Nephron progenitor cell (in vitro differentiated cells): ENCODE results near the gene ASB3.
"Not testable (repeated sequence)": the region's sequence is repeated elsewhere in the genome, so short reads cannot be mapped to it uniquely, and the experiment has no call there.

Experiments used
- DNase-seq: peaks from one replicate; pipeline ENCODE4 v3.0.0; 2021
- H3K27ac Mint-ChIP-seq: 2 replicates; pipeline ENCODE4 v1.8.0; 2021; ENCODE audit warnings: mild to moderate bottlenecking, moderate library complexity, mixed read lengths
- H3K27me3 Mint-ChIP-seq: 2 replicates; pipeline ENCODE4 v1.8.0; 2021; ENCODE audit warnings: mild to moderate bottlenecking, low read depth, mixed read lengths; ENCODE audit not compliant: poor library complexity
- H3K36me3 Mint-ChIP-seq: 2 replicates; pipeline ENCODE4 v1.8.0; 2021; ENCODE audit warnings: low read depth, mixed read lengths
- H3K4me1 Mint-ChIP-seq: 2 replicates; pipeline ENCODE4 v1.8.0; 2021; ENCODE audit warnings: mixed read lengths
- H3K4me3 Mint-ChIP-seq: 2 replicates; pipeline ENCODE4 v1.8.0; 2021; ENCODE audit warnings: mild to moderate bottlenecking, moderate library complexity, mixed read lengths
- H3K9me3 Mint-ChIP-seq: 2 replicates; pipeline ENCODE4 v1.8.0; 2021; ENCODE audit warnings: mild to moderate bottlenecking, moderate library complexity, mixed read lengths
- TF ChIP-seq, protein P1 (sequence below): fragments of 200-600 bp; sonication (generic); IDR thresholded peaks from 2 replicates; pipeline ENCODE4 v1.5.0; 2021; ENCODE audit warnings: antibody characterized with exemption

Gene ASB3

DNA sequence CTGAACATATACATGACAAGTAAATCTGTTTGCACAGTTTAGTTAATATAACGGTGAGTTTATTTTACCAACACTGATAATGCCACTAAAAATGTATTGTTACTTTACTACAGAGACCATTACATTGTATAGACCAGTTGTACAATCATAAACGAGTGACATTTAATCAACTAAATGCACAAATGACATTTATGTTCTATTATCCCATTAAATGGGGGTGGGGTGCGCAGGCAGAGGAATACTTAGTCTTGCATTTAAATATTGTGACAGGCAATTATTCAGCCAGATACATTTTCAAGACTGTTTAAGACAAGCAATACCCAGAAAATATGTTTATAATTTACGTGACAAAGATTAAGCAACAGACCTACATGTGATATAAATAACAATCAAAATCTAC, 91.2 kb downstream of the ASB3 start:
- Mint-ChIP-seq H3K36me3 (peaks cover 33% of the 10 kb centered on the region), H3K4me1 (no peaks in the 10 kb centered on the region), H3K4me3 (no peak overlapping the region), H3K27ac (no peak overlapping the region), H3K27me3 (peaks cover 2% of the 10 kb centered on the region), H3K9me3 (no peaks in the 10 kb centered on the region)
- TF ChIP-seq, protein P1, sequence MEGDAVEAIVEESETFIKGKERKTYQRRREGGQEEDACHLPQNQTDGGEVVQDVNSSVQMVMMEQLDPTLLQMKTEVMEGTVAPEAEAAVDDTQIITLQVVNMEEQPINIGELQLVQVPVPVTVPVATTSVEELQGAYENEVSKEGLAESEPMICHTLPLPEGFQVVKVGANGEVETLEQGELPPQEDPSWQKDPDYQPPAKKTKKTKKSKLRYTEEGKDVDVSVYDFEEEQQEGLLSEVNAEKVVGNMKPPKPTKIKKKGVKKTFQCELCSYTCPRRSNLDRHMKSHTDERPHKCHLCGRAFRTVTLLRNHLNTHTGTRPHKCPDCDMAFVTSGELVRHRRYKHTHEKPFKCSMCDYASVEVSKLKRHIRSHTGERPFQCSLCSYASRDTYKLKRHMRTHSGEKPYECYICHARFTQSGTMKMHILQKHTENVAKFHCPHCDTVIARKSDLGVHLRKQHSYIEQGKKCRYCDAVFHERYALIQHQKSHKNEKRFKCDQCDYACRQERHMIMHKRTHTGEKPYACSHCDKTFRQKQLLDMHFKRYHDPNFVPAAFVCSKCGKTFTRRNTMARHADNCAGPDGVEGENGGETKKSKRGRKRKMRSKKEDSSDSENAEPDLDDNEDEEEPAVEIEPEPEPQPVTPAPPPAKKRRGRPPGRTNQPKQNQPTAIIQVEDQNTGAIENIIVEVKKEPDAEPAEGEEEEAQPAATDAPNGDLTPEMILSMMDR, result no peak
- no peak for DNase-seq

DNA sequence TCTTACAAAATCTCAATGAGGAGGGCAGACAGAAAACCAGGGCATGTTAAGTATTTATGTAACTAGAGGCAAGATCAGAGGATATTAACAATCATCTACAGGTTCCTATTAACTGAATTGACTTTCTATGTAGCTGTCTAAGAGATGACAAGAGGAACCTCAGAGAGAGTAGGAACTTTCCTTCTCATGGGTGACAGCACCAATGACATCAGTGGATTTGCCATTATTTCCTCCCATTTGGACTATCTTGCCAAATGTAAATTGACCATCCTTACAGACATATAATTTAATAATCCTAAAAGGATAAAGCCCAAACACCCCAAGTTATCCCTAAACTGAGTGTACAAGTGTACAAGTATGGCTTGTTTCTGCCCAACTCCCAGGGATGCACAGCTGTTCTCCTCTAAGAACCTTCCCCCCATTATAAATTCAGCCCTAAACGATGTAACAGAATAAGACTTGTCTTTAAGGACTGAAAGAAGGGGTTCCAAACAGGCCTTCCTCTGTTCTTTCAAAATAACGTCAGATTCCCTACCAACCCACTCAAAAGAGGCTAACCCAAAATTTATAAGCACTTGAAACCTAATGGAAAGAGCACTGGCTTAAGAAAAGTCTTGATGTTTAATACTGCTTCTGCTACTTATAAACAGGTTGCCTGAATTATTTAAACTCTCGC, 92.5 kb downstream of the ASB3 start:
- Mint-ChIP-seq H3K4me3 (no peak overlapping the region), H3K36me3 (peaks cover 19% of the 10 kb centered on the region), H3K9me3 (no peaks in the 10 kb centered on the region), H3K4me1 (no peaks in the 10 kb centered on the region), H3K27me3 (peaks cover 2% of the 10 kb centered on the region), H3K27ac (no peak overlapping the region)
- TF ChIP-seq, protein P1, result no peak
- DNase-seq, result no peak

DNA sequence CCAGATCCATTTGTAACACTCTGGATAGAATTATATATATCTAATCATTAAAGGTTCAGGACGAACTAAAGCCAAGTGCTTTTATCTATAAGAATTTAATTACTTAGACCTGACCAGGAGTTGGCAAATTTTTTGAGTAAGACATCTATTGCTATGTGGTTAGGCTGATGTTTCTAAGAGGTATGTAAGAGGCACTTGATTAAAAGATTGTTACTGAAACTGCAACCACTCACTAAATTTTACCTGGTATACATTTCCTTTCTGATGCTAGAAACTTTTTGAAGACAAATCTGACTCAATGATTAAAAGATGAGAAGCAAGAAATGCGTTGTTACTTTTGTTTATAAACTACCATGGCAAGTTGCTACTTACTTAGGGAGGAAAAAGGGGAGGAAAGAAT, 95.9 kb downstream of the ASB3 start:
- Mint-ChIP-seq H3K27me3 (no peaks in the 10 kb centered on the region), H3K4me1 (no peaks in the 10 kb centered on the region), H3K4me3 (no peak overlapping the region), H3K27ac (no peak overlapping the region), H3K9me3 (no peaks in the 10 kb centered on the region), H3K36me3 (peaks cover 19% of the 10 kb centered on the region)
- no peak for DNase-seq
- TF ChIP-seq, protein P1, result no peak

DNA sequence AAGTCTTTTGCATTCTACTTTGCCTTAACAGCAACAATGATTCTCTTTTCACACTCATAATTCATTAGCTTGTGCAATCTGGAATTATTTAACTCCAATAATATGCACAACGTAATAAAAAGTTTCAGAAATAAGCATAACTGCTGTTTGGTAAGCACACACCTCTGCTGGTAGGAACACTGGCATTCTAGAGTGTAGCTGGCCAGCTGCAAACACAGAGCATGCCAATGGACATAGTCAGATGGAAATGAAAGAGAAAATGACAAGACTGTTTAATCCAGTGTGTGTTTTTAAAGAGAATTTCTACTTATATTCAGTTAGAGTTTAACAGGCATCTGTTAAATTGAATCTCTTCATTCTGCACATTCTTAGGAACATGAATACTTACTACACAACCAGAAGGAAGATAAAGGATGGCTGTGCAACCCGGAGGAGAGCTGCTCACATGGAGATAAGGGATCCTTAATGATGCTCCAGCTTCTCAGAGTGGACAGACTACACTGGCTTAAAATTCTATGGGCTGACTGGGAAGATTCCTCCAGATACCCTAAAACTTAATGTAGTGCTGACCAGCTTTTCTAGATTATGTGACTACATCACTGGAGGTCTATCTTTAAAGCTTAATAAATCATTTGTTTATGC, 113.8 kb downstream of the ASB3 start:
- DNase-seq, result no peak
- Mint-ChIP-seq H3K27ac (no peak overlapping the region), H3K36me3 (peaks cover 30% of the 10 kb centered on the region), H3K27me3 (peaks cover 3% of the 10 kb centered on the region), H3K9me3 (peaks cover 5% of the 10 kb centered on the region), H3K4me1 (no peaks in the 10 kb centered on the region), H3K4me3 (no peak overlapping the region)
- TF ChIP-seq, protein P1, result no peak

DNA sequence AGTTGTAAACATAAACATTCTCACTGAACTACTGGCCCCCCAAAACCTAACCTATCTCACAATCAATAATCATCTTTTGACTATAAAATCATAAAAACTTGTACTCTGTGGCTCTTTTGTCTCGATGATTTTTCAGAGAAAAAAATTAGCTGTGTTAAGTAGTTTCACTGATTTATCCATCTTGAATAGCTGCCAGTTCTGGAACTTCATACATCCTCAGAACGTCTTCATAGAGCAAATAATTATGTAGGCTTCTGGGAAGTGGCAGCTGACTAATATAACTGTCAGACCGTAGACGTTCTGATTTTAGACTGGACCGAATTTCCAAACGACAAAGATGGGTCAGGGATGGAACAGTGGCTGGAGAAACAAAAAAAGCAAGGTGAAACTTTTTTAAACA, 116.4 kb downstream of the ASB3 start:
- TF ChIP-seq, protein P1, result no peak
- Mint-ChIP-seq H3K4me1 (no peaks in the 10 kb centered on the region), H3K36me3 (peaks cover 56% of the 10 kb centered on the region), H3K27me3 (peaks cover 3% of the 10 kb centered on the region), H3K27ac (peak overlapping the region; percentile 46), H3K4me3 (no peak overlapping the region), H3K9me3 (peaks cover 29% of the 10 kb centered on the region)
- DNase-seq, result no peak

DNA sequence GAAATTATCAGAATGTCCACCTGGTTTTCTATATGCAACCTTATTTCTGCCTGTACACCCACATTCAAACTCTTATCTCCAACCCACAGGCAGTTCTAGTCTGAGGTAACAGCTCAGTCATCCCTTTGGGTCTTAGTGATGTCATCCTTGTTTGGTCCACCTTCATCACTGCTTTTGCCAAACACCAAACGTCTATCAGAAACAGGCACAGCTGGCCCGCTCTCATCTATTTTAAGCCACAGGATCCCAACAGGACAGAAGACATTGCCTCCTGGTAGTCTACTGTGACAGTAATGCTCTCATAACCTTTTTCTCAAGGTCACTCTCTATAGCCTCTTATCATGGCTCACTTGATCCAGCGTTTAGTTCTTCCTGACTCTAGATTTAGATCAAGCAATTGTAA, 118.1 kb downstream of the ASB3 start:
- Mint-ChIP-seq H3K36me3 (peaks cover 73% of the 10 kb centered on the region), H3K9me3 (peaks cover 31% of the 10 kb centered on the region), H3K27ac (no peak overlapping the region), H3K4me3 (no peak overlapping the region), H3K4me1 (no peaks in the 10 kb centered on the region), H3K27me3 (no peaks in the 10 kb centered on the region)
- TF ChIP-seq, protein P1, result no peak
- no peak for DNase-seq

DNA sequence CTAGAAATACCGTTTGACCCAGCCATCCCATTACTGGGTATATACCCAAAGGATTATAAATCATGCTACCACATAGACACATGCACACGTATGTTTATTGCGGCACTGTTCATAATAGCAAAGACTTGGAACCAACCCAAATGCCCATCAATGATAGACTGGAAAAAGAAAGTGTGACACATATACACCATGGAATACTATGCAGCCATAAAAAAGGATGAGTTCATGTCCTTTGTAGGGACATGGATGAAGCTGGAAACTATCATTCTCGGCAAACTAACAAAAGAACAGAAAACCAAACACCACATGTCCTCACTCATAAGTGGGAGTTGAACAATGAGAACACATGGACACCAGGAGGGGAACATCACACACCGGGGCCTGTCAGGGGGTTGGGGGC, 119.6 kb downstream of the ASB3 start:
- not testable (repeated sequence) for H3K27me3 Mint-ChIP-seq, DNase-seq, H3K27ac Mint-ChIP-seq, H3K4me1 Mint-ChIP-seq, H3K4me3 Mint-ChIP-seq
- Mint-ChIP-seq H3K9me3 (peaks cover 40% of the 10 kb centered on the region), H3K36me3 (peaks cover 86% of the 10 kb centered on the region)
